HG02610 (cell line): ENCODE measurements around the gene KRAS.

Source experiments
- ATAC-seq: cut with Tn5 transposase; IDR thresholded peaks from one replicate; pipeline ENCODE4 v1.9.1; 2021; ENCODE audit warnings: mild to moderate bottlenecking, moderate library complexity; ENCODE audit not compliant: unreplicated experiment

Gene KRAS

GRCh38 chr12:25250744-25251730 lies at the start of gene KRAS:
KRAS (minus strand) TSS chr12:25250929.
- ATAC-seq = peak; percentile 80

GRCh38 chr12:25296381-25296780 lies 45.7 kb upstream of the KRAS start:
- no peak for ATAC-seq

- ATAC-seq = no peak
Measured at GRCh38 chr12:25295361-25295760, 44.6 kb upstream of the KRAS start.

- ATAC-seq = no peak
Measured at GRCh38 chr12:25293653-25294052, 42.9 kb upstream of the KRAS start.

- ATAC-seq = peak; percentile 74
Measured at GRCh38 chr12:25292810-25293221, 42.1 kb upstream of the KRAS start.

- no peak for ATAC-seq
Measured at GRCh38 chr12:25287610-25288009, 36.9 kb upstream of the KRAS start.

GRCh38 chr12:25286837-25287236 lies 36.1 kb upstream of the KRAS start:
- ATAC-seq = no peak

GRCh38 chr12:25284024-25284423 lies 33.3 kb upstream of the KRAS start:
- ATAC-seq = no peak

- ATAC-seq = no peak
Measured at GRCh38 chr12:25283006-25283405, 32.3 kb upstream of the KRAS start.

- no peak for ATAC-seq
Measured at GRCh38 chr12:25280082-25280481, 29.4 kb upstream of the KRAS start.

- ATAC-seq = no peak
Measured at GRCh38 chr12:25278269-25278668, 27.5 kb upstream of the KRAS start.

GRCh38 chr12:25276199-25276937 lies 25.6 kb upstream of the KRAS start:
- ATAC-seq = no peak

- peak; percentile 58 for ATAC-seq
Measured at GRCh38 chr12:25271486-25272098, 20.9 kb upstream of the KRAS start.

GRCh38 chr12:25269701-25270100 lies 19.0 kb upstream of the KRAS start:
- ATAC-seq = peak; percentile 78

GRCh38 chr12:25266497-25266896 lies 15.8 kb upstream of the KRAS start:
- no peak for ATAC-seq

- ATAC-seq = no peak
Measured at GRCh38 chr12:25264862-25265261, 14.1 kb upstream of the KRAS start.

- ATAC-seq = no peak
Measured at GRCh38 chr12:25264114-25264513, 13.4 kb upstream of the KRAS start.

GRCh38 chr12:25263594-25263993 lies 12.9 kb upstream of the KRAS start:
- no peak for ATAC-seq

GRCh38 chr12:25262389-25263074 lies 11.8 kb upstream of the KRAS start:
- ATAC-seq = no peak

GRCh38 chr12:25257590-25258324 lies 7.0 kb upstream of the KRAS start:
- ATAC-seq = no peak
